ENCODE results near the gene REEP1. TPM values are rescaled to one million over a fixed set of nuclear protein-coding genes. Genes with fewer than 3 reads are reported as not detected.

The REEP1 gene
- total and polyA plus RNA-seq, 9 of the 15 experiments (the other 6 are each of a cell fraction or from before 2014, with no cell fraction given): 0.11 to 0.67 (median 0.13) TPM

DNA sequence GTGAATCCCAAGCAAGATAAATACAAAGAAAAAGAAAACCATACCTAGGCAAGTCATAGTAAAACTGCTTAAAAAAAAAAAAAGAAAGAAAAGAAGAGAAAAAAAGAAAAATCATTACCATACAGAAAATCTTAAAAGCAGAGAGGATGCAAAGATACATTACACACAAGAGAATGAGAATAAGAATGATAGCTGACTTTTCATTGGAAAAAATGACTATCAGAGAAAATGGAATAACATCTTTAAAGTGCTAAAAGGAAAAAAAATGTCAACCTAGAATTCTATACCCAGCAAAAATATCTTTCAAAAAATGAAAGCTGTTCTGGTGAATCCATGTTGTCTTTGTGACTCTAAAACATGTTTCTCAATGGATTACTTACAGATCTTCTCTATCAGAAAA is 66.2 kb downstream of the REEP1 start:
- Histone ChIP-seq H4K20me1 (replicated peaks; ENCODE audit: control insufficient read depth, insufficient read depth, low read length) (no peaks in the 10 kb centered on the region), H3K79me2 (ENCODE audit: control insufficient read depth, insufficient read depth, low read length) (no peaks in the 10 kb centered on the region), H3K9me3 (replicated peaks; ENCODE audit: control insufficient read depth, insufficient read depth, low read depth, low read length) (no peaks in the 10 kb centered on the region), H3K4me3 (no peak overlapping the region), H3K27ac (ENCODE audit: extremely low read depth, low read depth, low read length) (no peak overlapping the region), H3K9ac (ENCODE audit: insufficient read depth in 1 of 2, low read depth in 2 of 2, low read length in 2 of 2) (no peak overlapping the region), H3K27me3 (ENCODE audit: control insufficient read depth in 2 of 2, insufficient read depth in 2 of 2, low read length in 2 of 2) (0 out of 5 replicates have a peak, but pooled peaks cover 0 to 5% of the 10 kb centered on the region in 2 experiments), H3K4me1 (replicated peaks in 1 of 2; ENCODE audit: control insufficient read depth in 2 of 2, insufficient read depth in 2 of 2, low read length in 2 of 2) (no peaks in the 10 kb centered on the region), H3K36me3 (ENCODE audit: control insufficient read depth, insufficient read depth, low read length) (no peaks in the 10 kb centered on the region), H2AFZ (ENCODE audit: low read depth, low read length) (no peak overlapping the region), H3K4me2 (ENCODE audit: insufficient read depth, low read length) (no peak overlapping the region), H3K9me1 (ENCODE audit: control insufficient read depth, insufficient read depth, low read length) (no peaks in the 10 kb centered on the region)
- BruUV-seq (replicated peaks): no TSS peak
- ChIA-PET CTCF (ENCODE audit: low intra/inter-chr PET ratio) (no interaction called here), POLR2A (no interaction called here)
- intact Hi-C loops (cut with micrococcal nuclease) (no loop called here), in situ Hi-C loops (cut with MboI) (no loop called here)
- ATAC-seq (no peak), DNase-seq (ENCODE audit: extremely low read depth in 1 of 4, low spot score in 3 of 4) (no peak), FAIRE-seq (no peak)
- no peak for TF ChIP-seq ZNF316 (IDR thresholded peaks at IDR 0.05)
- no peak for TF ChIP-seq POLR2G (IDR thresholded peaks at IDR 0.05; ENCODE audit: low read depth, low read length)
- no peak for TF ChIP-seq HLTF (IDR thresholded peaks at IDR 0.05)
- TF ChIP-seq HIVEP1 (CRISPR knock-in tag; IDR thresholded peaks at IDR 0.05): no peak
- TF ChIP-seq TRIM24 (IDR thresholded peaks at IDR 0.05): peak; percentile 34 to 65; a peak in 2 of 4 replicates
- no peak for TF ChIP-seq KDM2B (CRISPR knock-in tag; IDR thresholded peaks at IDR 0.05)
- TF ChIP-seq KAT8 (IDR thresholded peaks at IDR 0.05; ENCODE audit: low read depth): no peak
- peak; percentile 87 for TF ChIP-seq ZFP1 (CRISPR knock-in tag; IDR thresholded peaks at IDR 0.05)
- TF ChIP-seq ZNF23 (CRISPR knock-in tag; IDR thresholded peaks at IDR 0.05): no peak
- peak; percentile 78; the same call in 1 of the 2 replicates for TF ChIP-seq TRIM28 (IDR thresholded peaks at IDR 0.05)
- TF ChIP-seq CHD1 (IDR thresholded peaks at IDR 0.05; ENCODE audit: low read length): no peak
- peak in 1 of 2 experiments; percentile 87; a peak in 2 of 3 replicates for TF ChIP-seq CBX3 (IDR thresholded peaks at IDR 0.05; ENCODE audit: borderline replicate concordance in 1 of 2, low read length in 2 of 2)
- peak; percentile 88 for TF ChIP-seq ZNF280A (IDR thresholded peaks at IDR 0.05; ENCODE audit: low read depth, partially characterized antibody)
- no peak for TF ChIP-seq CBX2 (IDR thresholded peaks at IDR 0.05; ENCODE audit: insufficient read depth, low read length, poor library complexity, severe bottlenecking)
- TF ChIP-seq, protein P1, sequence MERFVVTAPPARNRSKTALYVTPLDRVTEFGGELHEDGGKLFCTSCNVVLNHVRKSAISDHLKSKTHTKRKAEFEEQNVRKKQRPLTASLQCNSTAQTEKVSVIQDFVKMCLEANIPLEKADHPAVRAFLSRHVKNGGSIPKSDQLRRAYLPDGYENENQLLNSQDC (CRISPR knock-in tag; IDR thresholded peaks at IDR 0.05): no peak
- no peak for TF ChIP-seq ZNF146 (CRISPR knock-in tag; IDR thresholded peaks at IDR 0.05; ENCODE audit: unreplicated experiment)
